Activated B cell treated with CpG ODN at 0.5 μM for 24 hours (primary cell): ENCODE data around the gene GALK2. TPM values are rescaled to one million over a fixed set of nuclear protein-coding genes. Genes with fewer than 3 reads are reported as not detected.
"Not testable (repeated sequence)": the region's sequence is repeated elsewhere in the genome, so short reads cannot be mapped to it uniquely, and the experiment has no call there.

Source experiments
- ATAC-seq: fragments of 200-7000 bp; cut with Tn5 transposase; one replicate; pipeline ENCODE4 v1.10.0; 2021; ENCODE audit warnings: low read depth, mild to moderate bottlenecking, moderate library complexity
- CTCF ChIA-PET: fragments of 350-600 bp; sonication (Branson Sonifier 250); formaldehyde crosslinking; loops from one replicate; lab custom pipeline; 2021; ENCODE audit warnings: antibody characterized with exemption; lab: Charles Lee
- POLR2A ChIA-PET: fragments of 350-600 bp; sonication (Branson Sonifier 250); formaldehyde crosslinking; loops from one replicate; lab custom pipeline; 2021; ENCODE audit warnings: antibody characterized with exemption; lab: Charles Lee
- DNase-seq: peaks from one replicate; pipeline ENCODE4 v3.0.0; 2022
- H3K27ac Mint-ChIP-seq: one replicate; pipeline ENCODE4 v1.8.0; 2020; ENCODE audit warnings: mixed read lengths
- H3K27me3 Mint-ChIP-seq: one replicate; pipeline ENCODE4 v1.8.0; 2021; ENCODE audit warnings: mixed read lengths
- H3K36me3 Mint-ChIP-seq: one replicate; pipeline ENCODE4 v1.8.0; 2021; ENCODE audit warnings: low read depth, mixed read lengths
- H3K4me1 Mint-ChIP-seq: one replicate; pipeline ENCODE4 v1.8.0; 2021; ENCODE audit warnings: mixed read lengths
- H3K4me3 Mint-ChIP-seq: one replicate; pipeline ENCODE4 v1.8.0; 2020; ENCODE audit warnings: mild to moderate bottlenecking, mixed read lengths
- H3K9me3 Mint-ChIP-seq: one replicate; pipeline ENCODE4 v1.8.0; 2020; ENCODE audit warnings: mixed read lengths
- intact Hi-C: fragments of 100-400 bp; cut with micrococcal nuclease; formaldehyde crosslinking; loops from one replicate; pipeline ENCODE4 v1.15.1; 2024
- total RNA-seq: library from RNA; stranded (reverse); gene quantifications from 2 replicates; pipeline ENCODE4 v1.2.3, GENCODE V29; 2022
- TF ChIP-seq, protein P1 (sequence below): fragments of 200-600 bp; IDR thresholded peaks from one replicate; pipeline ENCODE4 v1.8.0; 2022; ENCODE audit warnings: antibody characterized with exemption, mild to moderate bottlenecking

GALK2 gene
- total RNA-seq, 1 donor from 2014 or later, result 16.6 TPM

DNA sequence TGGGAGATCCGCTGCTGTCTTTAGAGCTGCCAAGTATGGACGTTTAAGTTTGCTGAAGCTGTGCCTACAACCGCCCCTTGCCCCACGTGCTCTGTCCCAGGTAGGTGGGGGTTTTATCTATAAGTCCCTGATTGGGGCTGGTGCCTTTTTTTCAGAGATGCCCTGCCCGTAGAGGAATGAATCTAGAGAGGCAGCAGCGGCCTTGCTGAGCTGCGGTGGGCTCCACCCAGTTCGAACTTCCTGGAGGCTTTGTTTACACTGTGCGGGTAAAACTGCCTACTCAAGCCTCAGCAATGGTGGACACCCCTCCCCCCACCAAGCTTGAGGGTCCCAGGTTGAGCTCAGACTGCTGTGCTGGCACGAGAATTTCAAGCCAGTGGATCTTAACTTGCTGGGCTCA is 169.6 kb downstream of the GALK2 start:
- H3K4me3 Mint-ChIP-seq, result no peak overlapping the region
- TF ChIP-seq, protein P1, sequence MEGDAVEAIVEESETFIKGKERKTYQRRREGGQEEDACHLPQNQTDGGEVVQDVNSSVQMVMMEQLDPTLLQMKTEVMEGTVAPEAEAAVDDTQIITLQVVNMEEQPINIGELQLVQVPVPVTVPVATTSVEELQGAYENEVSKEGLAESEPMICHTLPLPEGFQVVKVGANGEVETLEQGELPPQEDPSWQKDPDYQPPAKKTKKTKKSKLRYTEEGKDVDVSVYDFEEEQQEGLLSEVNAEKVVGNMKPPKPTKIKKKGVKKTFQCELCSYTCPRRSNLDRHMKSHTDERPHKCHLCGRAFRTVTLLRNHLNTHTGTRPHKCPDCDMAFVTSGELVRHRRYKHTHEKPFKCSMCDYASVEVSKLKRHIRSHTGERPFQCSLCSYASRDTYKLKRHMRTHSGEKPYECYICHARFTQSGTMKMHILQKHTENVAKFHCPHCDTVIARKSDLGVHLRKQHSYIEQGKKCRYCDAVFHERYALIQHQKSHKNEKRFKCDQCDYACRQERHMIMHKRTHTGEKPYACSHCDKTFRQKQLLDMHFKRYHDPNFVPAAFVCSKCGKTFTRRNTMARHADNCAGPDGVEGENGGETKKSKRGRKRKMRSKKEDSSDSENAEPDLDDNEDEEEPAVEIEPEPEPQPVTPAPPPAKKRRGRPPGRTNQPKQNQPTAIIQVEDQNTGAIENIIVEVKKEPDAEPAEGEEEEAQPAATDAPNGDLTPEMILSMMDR, result no peak
- no peaks in the 10 kb centered on the region for H3K27me3 Mint-ChIP-seq
- ATAC-seq (no peak), DNase-seq (no peak)
- intact Hi-C loops, result no loop called here
- CTCF ChIA-PET, result no interaction called here
- POLR2A ChIA-PET, result no interaction called here
- no peaks in the 10 kb centered on the region for H3K4me1 Mint-ChIP-seq
- no peak overlapping the region for H3K27ac Mint-ChIP-seq
- peaks cover 3% of the 10 kb centered on the region for H3K9me3 Mint-ChIP-seq
- H3K36me3 Mint-ChIP-seq, result peaks cover 28% of the 10 kb centered on the region

DNA sequence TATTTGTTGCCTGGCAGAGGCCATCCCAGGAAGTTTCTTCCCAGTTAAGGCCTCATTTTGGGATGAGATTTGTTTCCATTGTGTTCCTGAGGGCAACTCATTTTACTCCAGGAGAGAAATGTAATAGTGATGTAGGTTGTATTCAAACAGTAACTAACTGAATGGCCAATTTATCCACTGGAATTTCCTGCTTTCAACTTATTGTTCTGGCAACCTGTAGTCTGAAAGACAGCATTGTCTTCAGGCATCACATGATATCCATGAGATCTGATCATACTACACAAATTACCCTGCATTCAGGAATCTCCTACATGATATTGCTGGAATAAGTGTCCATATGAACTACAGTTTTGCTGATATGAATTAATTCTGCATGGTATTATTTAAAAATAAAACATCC is 173.5 kb downstream of the GALK2 start:
- H3K36me3 Mint-ChIP-seq, result peaks cover 28% of the 10 kb centered on the region
- ATAC-seq, result no peak
- no peaks in the 10 kb centered on the region for H3K4me1 Mint-ChIP-seq
- intact Hi-C loops, result no loop called here
- H3K4me3 Mint-ChIP-seq, result no peak overlapping the region
- TF ChIP-seq, protein P1, result no peak
- ChIA-PET CTCF (no interaction called here), POLR2A (no interaction called here)
- no peak for DNase-seq
- H3K9me3 Mint-ChIP-seq, result peaks cover 3% of the 10 kb centered on the region
- H3K27ac Mint-ChIP-seq, result no peak overlapping the region
- no peaks in the 10 kb centered on the region for H3K27me3 Mint-ChIP-seq

DNA sequence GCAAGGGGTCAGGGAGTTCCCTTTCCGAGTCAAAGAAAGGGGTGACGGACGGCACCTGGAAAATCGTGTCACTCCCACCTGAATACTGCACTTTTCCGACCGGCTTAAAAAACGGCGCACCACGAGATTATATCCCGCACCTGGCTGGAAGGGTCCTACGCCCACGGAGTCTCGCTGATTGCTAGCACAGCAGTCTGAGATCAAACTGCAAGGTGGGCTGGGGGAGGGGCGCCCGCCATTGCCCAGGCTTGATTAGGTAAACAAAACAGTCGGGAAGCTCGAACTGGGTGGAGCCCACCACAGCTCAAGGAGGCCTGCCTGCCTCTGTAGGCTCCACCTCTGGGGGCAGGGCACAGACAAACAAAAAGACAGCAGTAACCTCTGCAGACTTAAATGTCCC is 184.4 kb downstream of the GALK2 start:
- DNase-seq, ATAC-seq, H3K36me3 Mint-ChIP-seq, H3K9me3 Mint-ChIP-seq, POLR2A ChIA-PET, H3K4me3 Mint-ChIP-seq, H3K27ac Mint-ChIP-seq, H3K4me1 Mint-ChIP-seq, intact Hi-C loops, CTCF ChIA-PET, H3K27me3 Mint-ChIP-seq: not testable (repeated sequence)

DNA sequence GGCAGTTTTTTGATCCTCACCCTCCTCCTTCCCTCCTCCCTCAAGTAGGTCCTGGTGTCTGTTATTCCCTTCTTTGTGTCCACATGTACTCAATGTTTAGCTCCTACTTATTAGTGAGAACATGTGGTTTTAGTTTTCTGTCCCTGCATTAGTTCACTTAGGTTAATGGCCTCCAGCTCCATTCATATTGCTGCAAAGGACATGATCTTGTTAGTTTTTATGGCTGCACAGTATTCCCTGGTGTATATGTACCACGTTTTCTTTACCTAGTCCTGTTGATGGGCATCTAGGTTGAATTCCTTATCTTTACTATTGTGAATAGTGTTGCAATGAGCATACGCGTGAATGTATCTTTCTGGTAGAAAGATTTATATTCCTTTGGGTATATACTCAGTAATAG is 191.3 kb downstream of the GALK2 start:
- DNase-seq (no peak), ATAC-seq (no peak)
- intact Hi-C loops, result no loop called here
- no peaks in the 10 kb centered on the region for H3K27me3 Mint-ChIP-seq
- TF ChIP-seq, protein P1, result no peak
- H3K9me3 Mint-ChIP-seq, result peaks cover 2% of the 10 kb centered on the region
- H3K27ac Mint-ChIP-seq, result no peak overlapping the region
- H3K36me3 Mint-ChIP-seq, result no peaks in the 10 kb centered on the region
- no peaks in the 10 kb centered on the region for H3K4me1 Mint-ChIP-seq
- CTCF ChIA-PET, result no interaction called here
- POLR2A ChIA-PET, result no interaction called here
- no peak overlapping the region for H3K4me3 Mint-ChIP-seq

DNA sequence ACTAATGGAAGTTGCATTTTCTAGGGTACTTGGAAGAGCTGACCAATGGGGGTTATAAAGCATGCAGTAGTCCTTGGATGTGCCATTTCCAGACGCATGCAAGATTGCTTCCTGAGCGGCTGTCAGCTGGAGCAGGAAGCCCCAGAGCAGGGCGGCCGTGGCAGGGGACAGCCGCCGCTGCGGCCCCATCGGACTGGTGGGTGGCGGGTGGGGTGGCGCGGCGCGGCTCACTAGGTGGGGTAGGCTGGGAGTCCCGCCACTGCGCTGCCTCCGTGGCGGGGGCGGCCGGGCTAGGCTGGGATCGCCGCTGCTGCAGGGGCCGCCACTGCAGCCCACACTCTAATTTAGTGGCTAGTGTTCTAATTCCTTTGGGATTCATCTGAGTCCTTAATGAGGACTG is 196.4 kb downstream of the GALK2 start:
- Mint-ChIP-seq H3K4me3 (no peak overlapping the region), H3K27me3 (no peaks in the 10 kb centered on the region), H3K9me3 (peaks cover 2% of the 10 kb centered on the region), H3K27ac (no peak overlapping the region), H3K4me1 (no peaks in the 10 kb centered on the region), H3K36me3 (no peaks in the 10 kb centered on the region)
- intact Hi-C loops, result no loop called here
- ChIA-PET CTCF (no interaction called here), POLR2A (no interaction called here)
- DNase-seq (no peak), ATAC-seq (no peak)
- TF ChIP-seq, protein P1, result no peak

DNA sequence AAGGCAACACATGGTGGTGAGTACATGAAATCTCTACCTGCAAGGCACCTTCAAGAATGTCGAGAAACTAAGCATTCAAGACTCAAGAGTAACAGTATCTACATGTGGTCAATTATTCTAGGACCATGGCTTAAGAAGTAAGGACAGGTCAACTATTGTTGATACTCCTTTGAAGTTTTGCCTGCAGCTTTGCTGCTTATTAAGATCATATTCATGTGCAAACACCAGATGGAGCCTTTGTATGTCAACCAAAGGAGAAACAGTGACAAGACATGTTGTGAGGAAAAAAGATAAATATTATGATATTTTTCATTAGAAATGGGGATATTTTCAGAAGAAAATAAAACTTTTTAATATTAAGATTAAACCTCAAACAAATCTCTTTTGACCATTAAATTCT is 200.7 kb downstream of the GALK2 start:
- TF ChIP-seq, protein P1, result no peak
- Mint-ChIP-seq H3K4me3 (no peak overlapping the region), H3K27me3 (no peaks in the 10 kb centered on the region), H3K9me3 (no peaks in the 10 kb centered on the region), H3K27ac (no peak overlapping the region), H3K36me3 (no peaks in the 10 kb centered on the region), H3K4me1 (no peaks in the 10 kb centered on the region)
- CTCF ChIA-PET, result no interaction called here
- DNase-seq, result no peak
- intact Hi-C loops, result no loop called here
- POLR2A ChIA-PET, result no interaction called here
- ATAC-seq, result no peak
